Esophagus muscularis mucosa (tissue), 4 donors: Measurements from ENCODE around the gene OR13C5. TPM values are rescaled to one million over a fixed set of nuclear protein-coding genes. Genes with fewer than 3 reads are reported as not detected.
"Not testable (repeated sequence)": the region's sequence is repeated elsewhere in the genome, so short reads cannot be mapped to it uniquely, and the experiment has no call there.

Experiments
- DNase-seq: peaks from one replicate; pipeline ENCODE4 v3.0.0-alpha.2; 2017; ENCODE audit errors: extremely low spot score
- H3K27ac ChIP-seq, 4 donors: fragments of 200-600 bp; sonication (generic); replicated peaks in 1 of 4; 1 replicate in 3 of 4; 2 replicates in 1 of 4; pipeline ENCODE4 v1.5.1; 2016 to 2019; ENCODE audit warnings: mild to moderate bottlenecking in 1 of 4
- H3K27me3 ChIP-seq, 4 donors: fragments of 200-600 bp; sonication (generic); one replicate each; pipeline versions ENCODE4 v1.5.1 to v1.6.0; 2016 to 2019
- H3K36me3 ChIP-seq, 4 donors: fragments of 200-600 bp; sonication (generic); one replicate each; pipeline ENCODE4 v1.5.1; 2016 to 2019
- H3K4me1 ChIP-seq, 4 donors: fragments of 200-600 bp; sonication (generic); one replicate each; pipeline ENCODE4 v1.5.1; 2016 to 2019
- H3K4me3 ChIP-seq, 4 donors: fragments of 200-600 bp; sonication (generic); 1 replicate in 2 of 4; 2 replicates in 2 of 4; pipeline ENCODE4 v1.5.1; 2016 to 2019; ENCODE audit warnings: mild to moderate bottlenecking in 4 of 4, moderate library complexity in 1 of 4
- H3K9me3 ChIP-seq, 4 donors: fragments of 200-600 bp; sonication (generic); 1 replicate in 3 of 4; 2 replicates in 1 of 4; pipeline ENCODE4 v1.5.1; 2016 to 2019
- EP300 ChIP-seq: sonication (generic); formaldehyde crosslinking; IDR thresholded peaks from one replicate; pipeline ENCODE4 v1.6.1; 2017; ENCODE audit warnings: antibody characterized with exemption
- POLR2A ChIP-seq: fragments of 450-650 bp; IDR thresholded peaks from one replicate; pipeline ENCODE4 v1.6.1; 2017; ENCODE audit warnings: antibody characterized with exemption, moderate library complexity, mild to moderate bottlenecking, low read depth
- POLR2AphosphoS5 ChIP-seq, 2 donors: sonication (generic); formaldehyde crosslinking; IDR thresholded peaks; one replicate each; pipeline ENCODE4 v1.6.1; 2017; ENCODE audit warnings: antibody characterized with exemption in 2 of 2
- WGBS: methylation state at CpG from one replicate; pipeline ENCODE4 v1.1.5; 2018; 5-methylcytosine and 5-hydroxymethylcytosine counted together
- intact Hi-C: fragments of 100-400 bp; cut with DNase I; formaldehyde crosslinking; loops from one replicate; pipeline ENCODE4 v1.15.1; 2023
- total RNA-seq, 4 donors: library from RNA; depleted of rRNA; stranded (reverse); fragments of >200 nt; gene quantifications; one replicate each; pipeline versions ENCODE4 v1.1.0 to v1.2.1, GENCODE V29; 2016
- TF ChIP-seq, protein P1 (sequence below), 3 experiments: fragments of 200-600 bp in 2 of 3; fragments of 450-650 bp in 1 of 3; sonication (generic) in 2 of 3; IDR thresholded peaks; one replicate each; pipeline ENCODE4 v1.5.1; 2017 to 2019; ENCODE audit warnings: antibody characterized with exemption in 3 of 3, mild to moderate bottlenecking in 2 of 3, moderate library complexity in 1 of 3

Gene OR13C5
- total RNA-seq, 4 donors from 2014 or later, result not detected

DNA sequence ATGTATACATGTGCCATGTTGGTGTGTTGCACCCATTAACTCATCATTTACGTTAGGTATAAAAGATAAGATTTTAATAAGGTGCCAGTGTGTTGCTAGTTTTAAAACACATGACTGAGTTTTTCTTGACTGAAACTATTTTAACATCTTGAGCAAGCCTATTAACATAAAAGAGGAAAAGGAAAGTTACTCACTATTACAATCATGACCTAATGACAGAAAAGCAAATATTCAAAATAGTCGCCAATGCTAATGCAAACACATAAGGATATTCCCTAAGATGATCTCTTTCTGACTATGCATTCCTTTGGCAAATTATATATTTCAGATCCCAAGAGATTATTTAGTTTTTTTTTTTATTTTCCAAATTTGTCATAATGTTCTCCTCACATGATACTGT is 12.0 kb upstream of the OR13C5 start:
- H3K36me3 ChIP-seq, result no peaks in the 10 kb centered on the region
- 78% methylated on average over 2 of the region's 2 CpGs for WGBS
- TF ChIP-seq POLR2A, result no peak

DNA sequence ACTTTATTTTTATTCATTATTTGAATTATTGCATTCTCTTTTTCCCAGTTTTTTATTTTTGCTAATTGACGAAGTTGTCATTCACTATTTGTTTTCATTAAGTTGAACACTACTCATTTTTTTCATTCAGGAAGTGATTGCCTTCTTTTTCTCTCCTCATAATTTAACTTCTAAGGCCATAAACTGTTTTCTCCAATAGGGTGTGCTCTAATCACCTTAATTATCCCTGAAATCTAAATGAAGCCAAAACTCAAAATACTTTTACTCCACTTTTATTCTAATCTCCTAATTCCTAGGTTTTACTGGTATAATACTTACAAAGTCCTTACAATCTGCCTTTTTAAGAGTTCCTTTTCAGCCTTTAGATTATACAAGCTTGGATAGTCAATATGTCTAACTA is 9.1 kb upstream of the OR13C5 start:
- intact Hi-C loops, result no loop called here
- no peaks in the 10 kb centered on the region for H3K4me1 ChIP-seq

More for the DNA sequence above, 12.0 kb upstream of the OR13C5 start:
- Histone ChIP-seq H3K27ac (no peak overlapping the region), H3K4me3 (no peak overlapping the region), H3K4me1 (no peaks in the 10 kb centered on the region), H3K27me3 (no peaks in the 10 kb centered on the region), H3K9me3 (peaks cover 0 to 4% (median 0%) of the 10 kb centered on the region in 4 donors)
- no peak for DNase-seq
- intact Hi-C loops, result no loop called here

DNA sequence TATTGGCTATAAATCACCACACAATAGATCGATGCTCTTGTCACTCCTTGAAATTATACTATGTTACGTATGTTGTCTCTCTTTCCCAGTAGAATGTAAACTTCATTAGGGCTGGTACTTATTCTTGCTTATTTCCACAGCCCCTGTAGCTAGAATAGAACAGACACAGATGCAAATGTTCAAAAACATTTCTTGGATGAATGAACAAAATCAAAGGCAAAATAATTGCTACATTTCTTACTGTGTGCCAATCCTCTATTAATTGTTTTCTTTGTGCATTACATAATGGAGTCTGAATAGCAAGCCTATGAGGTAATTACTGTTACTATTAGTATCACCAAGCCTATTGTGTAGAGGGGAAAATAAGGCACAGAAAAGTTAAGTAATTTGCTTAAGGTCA is 6.9 kb upstream of the OR13C5 start:
- Histone ChIP-seq H3K4me3 (no peak overlapping the region), H3K27ac (no peak overlapping the region), H3K36me3 (no peaks in the 10 kb centered on the region), H3K4me1 (no peaks in the 10 kb centered on the region), H3K27me3 (no peaks in the 10 kb centered on the region), H3K9me3 (no peaks in the 10 kb centered on the region)
- DNase-seq, result no peak
- TF ChIP-seq EP300 (no peak), POLR2AphosphoS5 (IDR thresholded peaks at IDR 0.05) (no peak), POLR2A (no peak)
- TF ChIP-seq, protein P1, sequence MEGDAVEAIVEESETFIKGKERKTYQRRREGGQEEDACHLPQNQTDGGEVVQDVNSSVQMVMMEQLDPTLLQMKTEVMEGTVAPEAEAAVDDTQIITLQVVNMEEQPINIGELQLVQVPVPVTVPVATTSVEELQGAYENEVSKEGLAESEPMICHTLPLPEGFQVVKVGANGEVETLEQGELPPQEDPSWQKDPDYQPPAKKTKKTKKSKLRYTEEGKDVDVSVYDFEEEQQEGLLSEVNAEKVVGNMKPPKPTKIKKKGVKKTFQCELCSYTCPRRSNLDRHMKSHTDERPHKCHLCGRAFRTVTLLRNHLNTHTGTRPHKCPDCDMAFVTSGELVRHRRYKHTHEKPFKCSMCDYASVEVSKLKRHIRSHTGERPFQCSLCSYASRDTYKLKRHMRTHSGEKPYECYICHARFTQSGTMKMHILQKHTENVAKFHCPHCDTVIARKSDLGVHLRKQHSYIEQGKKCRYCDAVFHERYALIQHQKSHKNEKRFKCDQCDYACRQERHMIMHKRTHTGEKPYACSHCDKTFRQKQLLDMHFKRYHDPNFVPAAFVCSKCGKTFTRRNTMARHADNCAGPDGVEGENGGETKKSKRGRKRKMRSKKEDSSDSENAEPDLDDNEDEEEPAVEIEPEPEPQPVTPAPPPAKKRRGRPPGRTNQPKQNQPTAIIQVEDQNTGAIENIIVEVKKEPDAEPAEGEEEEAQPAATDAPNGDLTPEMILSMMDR (IDR thresholded peaks at IDR 0.05), result no peak
- 69% methylated on average over 2 of the region's 2 CpGs for WGBS
- intact Hi-C loops, result no loop called here

More for the DNA sequence above, 9.1 kb upstream of the OR13C5 start:
- H3K27me3 ChIP-seq, result no peaks in the 10 kb centered on the region
- 21% methylated on average over 1 of the region's 1 CpG for WGBS
- DNase-seq, result no peak
- TF ChIP-seq, protein P1 (IDR thresholded peaks at IDR 0.05), result no peak
- TF ChIP-seq EP300 (no peak), POLR2A (no peak), POLR2AphosphoS5 (IDR thresholded peaks at IDR 0.05) (no peak)
- no peak overlapping the region for H3K4me3 ChIP-seq
- no peak overlapping the region for H3K27ac ChIP-seq
- H3K36me3 ChIP-seq, result no peaks in the 10 kb centered on the region
- no peaks in the 10 kb centered on the region for H3K9me3 ChIP-seq

DNA sequence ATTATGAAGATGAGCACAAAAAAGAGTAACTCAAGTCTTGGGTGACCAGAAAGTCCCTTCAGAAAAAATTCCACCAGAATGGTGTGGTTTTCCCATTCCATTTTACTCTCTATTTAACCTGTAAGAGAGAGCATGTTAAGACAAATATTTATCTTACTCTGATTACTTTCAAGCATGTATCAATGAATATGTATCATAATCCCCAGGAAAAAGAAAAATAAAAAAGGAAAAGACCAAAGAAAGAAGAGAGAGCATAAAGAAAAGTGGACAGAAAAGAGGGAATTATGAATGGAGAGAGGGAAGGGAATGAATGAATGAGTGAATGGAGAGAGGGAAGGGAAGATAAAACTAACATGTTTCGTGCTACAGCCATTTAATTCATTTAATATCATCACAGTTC is 6.3 kb upstream of the OR13C5 start, which contains the start of gene OR13C2:
Gene OR13C2, minus strand, starts transcription at position 101 of the 400 bp plus-strand sequence. Its CDS starts 0 bp downstream, at position 101.
- not testable (repeated sequence) for H3K4me3 ChIP-seq
- 71% methylated on average over 1 of the region's 1 CpG for WGBS

DNA sequence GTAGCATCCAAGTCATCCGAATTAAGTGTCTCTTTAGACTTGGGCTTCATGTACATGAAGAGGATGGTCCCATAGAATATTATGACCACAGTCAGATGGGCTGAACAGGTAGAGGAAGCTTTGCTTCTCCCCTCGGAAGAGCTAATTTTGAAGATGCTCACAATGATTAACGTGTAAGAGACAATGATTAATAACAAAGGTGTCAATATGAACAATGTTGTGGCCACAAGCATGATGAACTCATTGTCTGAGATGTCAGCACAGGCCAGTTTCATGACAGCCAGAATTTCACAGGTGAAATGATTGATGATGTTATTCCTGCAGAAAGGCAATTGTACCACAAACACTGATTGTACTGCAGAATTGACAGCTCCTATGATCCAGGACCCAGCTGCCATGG is 5.6 kb upstream of the OR13C5 start:
- no peak overlapping the region for H3K4me3 ChIP-seq
- TF ChIP-seq, protein P1 (IDR thresholded peaks at IDR 0.05), result no peak
- no peak for TF ChIP-seq POLR2A
- no peak for TF ChIP-seq EP300
- TF ChIP-seq POLR2AphosphoS5 (IDR thresholded peaks at IDR 0.05), result no peak
- no peak for DNase-seq
- intact Hi-C loops, result no loop called here
- H3K9me3 ChIP-seq, result no peaks in the 10 kb centered on the region
- WGBS, result 73% methylated on average over 3 of the region's 3 CpGs
- H3K27ac ChIP-seq, result no peak overlapping the region
- H3K4me1 ChIP-seq, result no peaks in the 10 kb centered on the region
- H3K27me3 ChIP-seq, result no peaks in the 10 kb centered on the region
- H3K36me3 ChIP-seq, result no peaks in the 10 kb centered on the region

More for the DNA sequence above, 6.3 kb upstream of the OR13C5 start, which contains the start of gene OR13C2:
- H3K27me3 ChIP-seq, H3K36me3 ChIP-seq, H3K27ac ChIP-seq, intact Hi-C loops, DNase-seq, H3K9me3 ChIP-seq, H3K4me1 ChIP-seq: not testable (repeated sequence)

DNA sequence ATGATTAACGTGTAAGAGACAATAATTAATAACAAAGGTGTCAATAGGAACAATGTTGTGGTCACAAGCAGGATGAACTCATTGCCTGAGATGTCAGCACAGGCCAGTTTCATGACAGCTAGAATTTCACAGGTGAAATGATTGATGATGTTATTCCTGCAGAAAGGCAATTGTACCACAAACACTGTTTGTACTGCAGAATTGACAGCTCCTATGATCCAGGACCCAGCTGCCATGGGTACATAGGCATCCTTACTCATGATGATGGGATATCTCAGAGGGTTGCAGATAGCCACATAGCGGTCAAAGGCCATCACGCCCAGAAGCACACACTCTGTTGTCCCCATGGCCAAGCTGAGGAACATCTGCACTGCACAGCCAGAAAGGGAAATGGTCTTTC is 464 bp downstream of the OR13C5 start:
- intact Hi-C loops, H3K9me3 ChIP-seq, H3K4me1 ChIP-seq, H3K27ac ChIP-seq, H3K4me3 ChIP-seq, H3K36me3 ChIP-seq, H3K27me3 ChIP-seq, DNase-seq: not testable (repeated sequence)
- WGBS, result 75% methylated on average over 1 of the region's 3 CpGs
